Measurements from ENCODE around the gene MAPK8.

Gene MAPK8

DNA sequence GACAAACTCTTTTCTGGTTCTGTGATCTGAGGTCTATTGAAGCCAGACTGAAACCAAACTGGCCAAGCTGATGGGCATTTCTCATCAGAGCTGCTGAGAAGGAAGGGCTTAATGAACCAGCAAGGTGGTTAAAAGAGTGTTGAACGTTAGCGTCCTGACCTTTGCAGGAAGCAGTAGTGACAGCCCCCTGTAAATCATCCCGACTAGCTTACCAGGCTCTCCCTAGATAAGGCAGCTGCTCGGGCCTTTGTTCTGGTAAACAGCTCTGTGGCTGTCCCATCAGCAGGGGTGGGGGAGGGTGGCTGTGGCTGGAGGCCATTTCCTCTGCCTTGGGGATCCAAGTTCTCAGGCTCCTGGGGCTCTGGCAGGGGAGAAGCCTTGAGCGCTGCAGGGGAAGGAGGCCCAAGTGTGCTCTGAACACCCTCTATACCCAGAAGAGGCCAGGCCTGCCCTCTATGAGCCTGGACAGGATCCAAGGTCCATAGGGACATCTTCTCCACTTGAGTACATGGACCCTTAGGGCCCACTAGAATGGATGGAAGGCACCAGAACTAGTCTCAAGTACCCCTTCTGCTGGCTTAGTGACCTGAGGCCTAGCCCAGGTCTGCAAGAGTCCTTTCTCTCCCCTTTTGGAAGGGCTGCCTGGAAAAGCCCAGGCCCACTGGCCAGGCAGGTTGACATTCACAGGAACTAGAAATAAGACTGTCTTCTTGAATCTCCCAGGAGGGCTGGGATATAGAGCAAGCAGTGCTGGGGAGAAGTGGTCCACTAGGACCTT is 163.8 kb downstream of the MAPK8 start:
- peaks cover 6 to 11% of the 10 kb centered on the region in 2 donors for H3K27me3 ChIP-seq (ENCODE audit: control insufficient read depth in 1 of 2, insufficient read depth in 2 of 2, low read length in 2 of 2)
- no peaks in the 10 kb centered on the region for H3K36me3 ChIP-seq (ENCODE audit: control insufficient read depth in 1 of 2, insufficient read depth in 2 of 2, low read length in 2 of 2)
- no peak overlapping the region for H3K4me3 ChIP-seq (ENCODE audit: low read depth in 1 of 2, low read length in 2 of 2)
- no peak overlapping the region for H3K9ac ChIP-seq (ENCODE audit: low read depth in 1 of 2, low read length in 2 of 2)
- no peaks in the 10 kb centered on the region for H3K9me3 ChIP-seq (ENCODE audit: control insufficient read depth in 1 of 2, low read length in 2 of 2)
- peaks cover 0 to 10% of the 10 kb centered on the region in 2 donors for H3K4me1 ChIP-seq (ENCODE audit: control insufficient read depth in 1 of 2, insufficient read depth in 2 of 2, low read length in 2 of 2)
- no peak overlapping the region for H3K27ac ChIP-seq (ENCODE audit: low read depth, low read length)

DNA sequence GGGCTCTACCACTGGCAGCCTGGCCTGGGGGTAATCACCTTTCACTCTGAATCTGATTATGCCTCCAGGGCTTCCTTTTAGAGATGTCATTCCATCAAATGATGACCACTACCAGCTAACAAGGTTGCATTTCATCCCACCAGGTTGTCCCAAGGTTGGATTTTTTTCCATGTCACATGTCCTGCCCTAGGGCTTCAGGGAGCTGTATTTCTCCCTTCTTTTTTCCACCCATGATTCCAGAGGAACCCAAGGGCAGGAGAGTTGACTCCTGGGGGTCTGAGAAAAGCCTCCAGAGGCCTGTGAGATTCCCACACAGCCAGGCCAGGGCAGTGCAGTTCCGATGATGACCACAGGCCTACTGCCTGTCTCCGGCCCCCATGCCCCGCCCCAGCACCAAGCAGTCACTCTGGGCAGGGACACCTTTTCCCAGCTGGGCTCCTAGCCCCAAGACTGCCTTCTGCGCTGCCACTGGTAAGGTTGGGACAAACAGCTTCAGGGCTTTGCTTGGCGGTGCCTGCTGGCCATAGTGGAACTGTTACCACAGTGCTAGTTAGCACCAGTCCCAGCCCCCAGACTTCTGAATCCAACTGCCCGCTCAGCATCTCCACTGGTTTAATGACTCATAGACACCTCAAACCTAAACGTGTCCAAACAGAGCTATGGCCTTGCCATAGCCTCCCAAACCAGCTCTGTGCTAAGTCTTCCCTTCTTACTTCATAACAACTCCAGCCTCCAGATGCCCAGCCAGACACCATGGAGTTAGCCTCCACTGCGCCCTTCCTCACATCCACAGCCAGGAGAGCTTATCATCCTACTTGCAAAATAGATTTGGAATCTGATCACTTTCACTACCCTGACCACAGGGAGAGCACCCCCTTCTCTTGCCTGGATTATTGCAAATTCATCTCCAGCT is 164.7 kb downstream of the MAPK8 start:
- peaks cover 0 to 10% of the 10 kb centered on the region in 2 donors for H3K4me1 ChIP-seq (ENCODE audit: control insufficient read depth in 1 of 2, insufficient read depth in 2 of 2, low read length in 2 of 2)
- H3K36me3 ChIP-seq (ENCODE audit: control insufficient read depth in 1 of 2, insufficient read depth in 2 of 2, low read length in 2 of 2) = no peaks in the 10 kb centered on the region
- no peak overlapping the region for H3K9ac ChIP-seq (ENCODE audit: low read depth in 1 of 2, low read length in 2 of 2)
- peaks cover 5 to 6% of the 10 kb centered on the region in 2 donors for H3K27me3 ChIP-seq (ENCODE audit: control insufficient read depth in 1 of 2, insufficient read depth in 2 of 2, low read length in 2 of 2)
- H3K9me3 ChIP-seq (ENCODE audit: control insufficient read depth in 1 of 2, low read length in 2 of 2) = no peaks in the 10 kb centered on the region
- H3K4me3 ChIP-seq (ENCODE audit: low read depth in 1 of 2, low read length in 2 of 2) = no peak overlapping the region
- H3K27ac ChIP-seq (ENCODE audit: low read depth, low read length) = no peak overlapping the region

- H3K9ac ChIP-seq (ENCODE audit: low read depth in 1 of 2, low read length in 2 of 2) = no peak overlapping the region
- H3K27ac ChIP-seq (ENCODE audit: low read depth, low read length) = no peak overlapping the region
- H3K4me1 ChIP-seq (ENCODE audit: control insufficient read depth in 1 of 2, insufficient read depth in 2 of 2, low read length in 2 of 2) = peaks cover 0 to 10% of the 10 kb centered on the region in 2 donors
- H3K27me3 ChIP-seq (ENCODE audit: control insufficient read depth in 1 of 2, insufficient read depth in 2 of 2, low read length in 2 of 2) = no peaks in the 10 kb centered on the region
- no peaks in the 10 kb centered on the region for H3K9me3 ChIP-seq (ENCODE audit: control insufficient read depth in 1 of 2, low read length in 2 of 2)
- no peak overlapping the region for H3K4me3 ChIP-seq (ENCODE audit: low read depth in 1 of 2, low read length in 2 of 2)
- no peaks in the 10 kb centered on the region for H3K36me3 ChIP-seq (ENCODE audit: control insufficient read depth in 1 of 2, insufficient read depth in 2 of 2, low read length in 2 of 2)
Measured at GRCh38 chr10:48472501-48473069, 166.1 kb downstream of the MAPK8 start.

GRCh38 chr10:48473704-48474103 is 167.2 kb downstream of the MAPK8 start:
- no peaks in the 10 kb centered on the region for H3K27me3 ChIP-seq (ENCODE audit: control insufficient read depth in 1 of 2, insufficient read depth in 2 of 2, low read length in 2 of 2)
- no peak overlapping the region for H3K9ac ChIP-seq (ENCODE audit: low read depth in 1 of 2, low read length in 2 of 2)
- H3K36me3 ChIP-seq (ENCODE audit: control insufficient read depth in 1 of 2, insufficient read depth in 2 of 2, low read length in 2 of 2) = no peaks in the 10 kb centered on the region
- no peaks in the 10 kb centered on the region for H3K9me3 ChIP-seq (ENCODE audit: control insufficient read depth in 1 of 2, low read length in 2 of 2)
- peaks cover 0 to 10% of the 10 kb centered on the region in 2 donors for H3K4me1 ChIP-seq (ENCODE audit: control insufficient read depth in 1 of 2, insufficient read depth in 2 of 2, low read length in 2 of 2)
- H3K27ac ChIP-seq (ENCODE audit: low read depth, low read length) = no peak overlapping the region
- no peak overlapping the region for H3K4me3 ChIP-seq (ENCODE audit: low read depth in 1 of 2, low read length in 2 of 2)

- no peak overlapping the region for H3K27ac ChIP-seq (ENCODE audit: low read depth, low read length)
- no peaks in the 10 kb centered on the region for H3K36me3 ChIP-seq (ENCODE audit: control insufficient read depth in 1 of 2, insufficient read depth in 2 of 2, low read length in 2 of 2)
- H3K9me3 ChIP-seq (ENCODE audit: control insufficient read depth in 1 of 2, low read length in 2 of 2) = no peaks in the 10 kb centered on the region
- H3K4me3 ChIP-seq (ENCODE audit: low read depth in 1 of 2, low read length in 2 of 2) = no peak overlapping the region
- H3K27me3 ChIP-seq (ENCODE audit: control insufficient read depth in 1 of 2, insufficient read depth in 2 of 2, low read length in 2 of 2) = no peaks in the 10 kb centered on the region
- H3K4me1 ChIP-seq (ENCODE audit: control insufficient read depth in 1 of 2, insufficient read depth in 2 of 2, low read length in 2 of 2) = peaks cover 0 to 10% of the 10 kb centered on the region in 2 donors
- H3K9ac ChIP-seq (ENCODE audit: low read depth in 1 of 2, low read length in 2 of 2) = no peak overlapping the region
Measured at GRCh38 chr10:48474765-48475365, 168.4 kb downstream of the MAPK8 start.

DNA sequence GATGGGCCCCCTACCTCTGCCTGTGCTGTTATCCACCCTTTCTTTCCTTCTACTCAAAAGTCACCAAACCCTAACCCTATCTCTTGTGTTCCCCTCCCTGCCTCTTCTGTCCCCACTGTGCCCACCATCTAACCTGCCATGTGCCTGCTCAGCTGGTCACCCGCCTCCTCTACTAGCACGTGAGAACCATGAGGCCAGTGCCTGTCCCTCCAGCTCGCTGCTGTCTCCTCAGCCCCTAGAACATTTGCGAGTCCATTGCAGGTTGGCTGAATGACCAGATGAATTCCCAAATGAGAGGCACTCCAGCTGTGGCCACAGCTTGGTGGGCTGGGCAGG is 169.4 kb downstream of the MAPK8 start:
- no peaks in the 10 kb centered on the region for H3K27me3 ChIP-seq (ENCODE audit: control insufficient read depth in 1 of 2, insufficient read depth in 2 of 2, low read length in 2 of 2)
- no peak overlapping the region for H3K27ac ChIP-seq (ENCODE audit: low read depth, low read length)
- no peak overlapping the region for H3K9ac ChIP-seq (ENCODE audit: low read depth in 1 of 2, low read length in 2 of 2)
- H3K36me3 ChIP-seq (ENCODE audit: control insufficient read depth in 1 of 2, insufficient read depth in 2 of 2, low read length in 2 of 2) = no peaks in the 10 kb centered on the region
- no peak overlapping the region for H3K4me3 ChIP-seq (ENCODE audit: low read depth in 1 of 2, low read length in 2 of 2)
- no peaks in the 10 kb centered on the region for H3K9me3 ChIP-seq (ENCODE audit: control insufficient read depth in 1 of 2, low read length in 2 of 2)
- peaks cover 0 to under 1% of the 10 kb centered on the region in 2 donors for H3K4me1 ChIP-seq (ENCODE audit: control insufficient read depth in 1 of 2, insufficient read depth in 2 of 2, low read length in 2 of 2)

DNA sequence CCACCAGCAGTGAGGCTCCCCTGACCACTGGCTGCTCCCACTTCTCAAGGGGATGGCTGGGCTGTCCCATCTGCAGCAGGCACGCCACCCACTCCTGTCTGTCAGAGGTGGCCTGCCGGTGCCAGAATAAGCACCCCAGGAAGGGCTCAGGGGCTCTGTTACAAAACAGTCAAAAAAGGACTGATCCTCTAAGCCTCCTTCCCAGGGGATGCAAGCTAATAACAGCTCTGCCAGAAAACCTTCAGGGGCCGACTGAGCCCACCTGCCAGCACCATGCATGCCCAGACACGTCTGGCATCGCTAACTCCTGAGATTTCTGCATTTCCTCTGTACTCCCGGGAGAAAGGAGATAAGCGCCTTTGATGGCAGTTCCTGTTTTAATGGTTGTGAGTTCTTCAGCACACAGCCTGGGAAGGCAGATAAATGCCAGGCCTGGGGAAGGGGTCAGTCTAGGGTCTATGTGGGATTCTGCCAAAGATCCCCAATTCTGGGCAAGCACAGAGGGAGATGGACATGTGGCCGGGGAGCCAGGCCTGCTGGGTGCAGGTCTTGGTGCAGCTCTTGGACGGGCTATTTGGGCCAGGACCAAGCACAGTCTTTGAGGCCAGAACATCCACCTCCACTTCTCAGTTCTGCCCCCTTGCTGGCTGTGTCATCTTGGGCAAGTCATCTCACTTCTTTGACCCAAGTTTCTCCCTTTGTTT is 170.0 kb downstream of the MAPK8 start:
- Histone ChIP-seq H3K4me3 (ENCODE audit: low read depth in 1 of 2, low read length in 2 of 2) (no peak overlapping the region), H3K27me3 (ENCODE audit: control insufficient read depth in 1 of 2, insufficient read depth in 2 of 2, low read length in 2 of 2) (no peaks in the 10 kb centered on the region), H3K4me1 (ENCODE audit: control insufficient read depth in 1 of 2, insufficient read depth in 2 of 2, low read length in 2 of 2) (no peaks in the 10 kb centered on the region), H3K27ac (ENCODE audit: low read depth, low read length) (no peak overlapping the region), H3K9ac (ENCODE audit: low read depth in 1 of 2, low read length in 2 of 2) (no peak overlapping the region), H3K36me3 (ENCODE audit: control insufficient read depth in 1 of 2, insufficient read depth in 2 of 2, low read length in 2 of 2) (no peaks in the 10 kb centered on the region), H3K9me3 (ENCODE audit: control insufficient read depth in 1 of 2, low read length in 2 of 2) (no peaks in the 10 kb centered on the region)

DNA sequence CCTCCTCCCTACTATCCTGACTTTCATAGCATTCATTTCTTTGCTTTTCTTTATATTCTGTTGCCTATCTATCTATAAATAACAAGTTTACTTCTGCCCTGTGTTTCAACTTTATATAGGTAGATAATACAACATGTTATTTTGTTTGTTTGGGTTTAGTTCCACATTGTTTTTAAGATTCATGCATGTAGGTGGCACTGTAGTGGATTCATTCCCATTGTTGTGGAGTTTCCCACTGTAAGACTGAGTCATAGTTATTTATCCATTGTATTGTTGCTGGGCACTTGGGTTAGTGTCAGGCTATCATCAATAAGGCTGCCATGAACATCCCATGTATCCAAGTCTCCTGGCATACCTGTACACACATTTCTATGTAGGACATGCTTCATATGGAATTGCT is 170.7 kb downstream of the MAPK8 start:
- H3K27ac ChIP-seq (ENCODE audit: low read depth, low read length) = no peak overlapping the region
- H3K4me3 ChIP-seq (ENCODE audit: low read depth in 1 of 2, low read length in 2 of 2) = no peak overlapping the region
- H3K9me3 ChIP-seq (ENCODE audit: control insufficient read depth in 1 of 2, low read length in 2 of 2) = no peaks in the 10 kb centered on the region
- H3K4me1 ChIP-seq (ENCODE audit: control insufficient read depth in 1 of 2, insufficient read depth in 2 of 2, low read length in 2 of 2) = no peaks in the 10 kb centered on the region
- H3K9ac ChIP-seq (ENCODE audit: low read depth in 1 of 2, low read length in 2 of 2) = no peak overlapping the region
- no peaks in the 10 kb centered on the region for H3K27me3 ChIP-seq (ENCODE audit: control insufficient read depth in 1 of 2, insufficient read depth in 2 of 2, low read length in 2 of 2)
- no peaks in the 10 kb centered on the region for H3K36me3 ChIP-seq (ENCODE audit: control insufficient read depth in 1 of 2, insufficient read depth in 2 of 2, low read length in 2 of 2)

GRCh38 chr10:48477616-48478015 is 171.1 kb downstream of the MAPK8 start:
- Histone ChIP-seq H3K9ac (ENCODE audit: low read depth in 1 of 2, low read length in 2 of 2) (no peak overlapping the region), H3K9me3 (ENCODE audit: control insufficient read depth in 1 of 2, low read length in 2 of 2) (no peaks in the 10 kb centered on the region), H3K4me3 (ENCODE audit: low read depth in 1 of 2, low read length in 2 of 2) (no peak overlapping the region), H3K27ac (ENCODE audit: low read depth, low read length) (no peak overlapping the region), H3K27me3 (ENCODE audit: control insufficient read depth in 1 of 2, insufficient read depth in 2 of 2, low read length in 2 of 2) (no peaks in the 10 kb centered on the region), H3K4me1 (ENCODE audit: control insufficient read depth in 1 of 2, insufficient read depth in 2 of 2, low read length in 2 of 2) (no peaks in the 10 kb centered on the region), H3K36me3 (ENCODE audit: control insufficient read depth in 1 of 2, insufficient read depth in 2 of 2, low read length in 2 of 2) (no peaks in the 10 kb centered on the region)

All from duodenal mucosa (tissue), 2 donors.